ENCODE data around the gene GIGYF2.
"Not testable (repeated sequence)": the region's sequence is repeated elsewhere in the genome, so short reads cannot be mapped to it uniquely, and the experiment has no call there.

Gene GIGYF2

GRCh38 chr2:232896111-232896510 is 199.0 kb downstream of the GIGYF2 start:
- Histone ChIP-seq H4K20me1 (no peaks in the 10 kb centered on the region), H3K27ac (no peak overlapping the region), H3K4me1 (peaks cover 2 to 8% (median 5%) of the 10 kb centered on the region in 10 experiments), H3K36me3 (no peaks in the 10 kb centered on the region), H3K27me3 (no peaks in the 10 kb centered on the region), H3K4me2 (no peak overlapping the region), H3K9ac (no peak overlapping the region), H3K4me3 (no peak overlapping the region), H3K9me3 (replicated peaks in 1 of 11) (no peaks in the 10 kb centered on the region)
- TF ChIP-seq Cebpa-rat (IDR thresholded peaks at IDR 0.05) = no peak

DNA sequence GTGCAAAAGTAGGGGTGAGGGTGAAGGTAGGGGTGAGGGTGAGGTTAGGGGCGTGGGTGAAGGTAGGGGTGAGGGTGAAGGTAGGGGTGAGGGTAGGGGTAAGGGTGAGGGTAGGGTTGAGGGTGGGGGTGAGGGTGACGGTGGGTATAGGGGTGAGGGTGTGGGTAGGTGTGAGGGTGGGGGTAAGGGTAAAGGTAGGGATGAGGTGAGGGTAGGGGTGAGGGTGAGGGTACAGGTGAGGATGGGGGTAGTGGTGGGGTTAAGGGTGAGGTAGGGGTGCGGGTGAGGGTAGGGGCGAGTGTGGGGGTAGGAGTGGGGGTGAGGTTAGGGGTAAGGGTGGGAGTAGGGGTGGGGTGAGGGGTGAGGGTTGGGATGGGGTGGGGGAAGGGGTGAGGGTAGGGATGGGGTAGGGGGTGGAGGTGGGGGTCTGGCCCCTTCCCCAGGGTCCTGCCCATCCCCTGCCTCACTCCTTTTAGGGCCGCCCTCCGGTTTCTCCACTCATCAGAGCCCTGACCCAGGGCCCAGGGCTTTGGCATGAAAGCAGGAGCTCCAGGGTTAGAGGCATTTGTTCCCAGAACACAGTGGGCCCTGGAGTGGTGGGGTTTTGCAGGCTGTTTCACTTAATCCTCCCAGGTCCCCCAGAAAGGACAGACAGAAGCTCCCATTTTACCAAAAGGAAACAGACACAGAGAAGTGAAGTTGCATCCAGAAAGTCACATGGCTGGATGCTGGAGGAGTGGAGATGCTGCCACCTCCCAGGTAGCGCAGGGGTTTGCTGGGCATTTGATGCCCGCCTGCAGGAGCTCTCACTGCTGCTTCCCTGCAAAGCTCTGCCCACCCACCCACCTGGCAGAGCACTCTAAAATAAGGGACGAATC is 199.8 kb downstream of the GIGYF2 start:
- H3K4me1 ChIP-seq = peaks cover 0 to 15% (median 12%) of the 10 kb centered on the region in 10 experiments; a peak in 12 of 20 replicates
- H3K27ac ChIP-seq = no peak overlapping the region
- no peaks in the 10 kb centered on the region for H3K27me3 ChIP-seq
- H4K20me1 ChIP-seq = no peaks in the 10 kb centered on the region
- no peak overlapping the region for H3K4me3 ChIP-seq
- H3K4me2 ChIP-seq = no peak overlapping the region
- no peak overlapping the region for H3K9ac ChIP-seq
- H3K36me3 ChIP-seq = no peaks in the 10 kb centered on the region
- H3K9me3 ChIP-seq (replicated peaks in 1 of 11) = no peaks in the 10 kb centered on the region
- TF ChIP-seq Cebpa-rat (IDR thresholded peaks at IDR 0.05) = no peak

DNA sequence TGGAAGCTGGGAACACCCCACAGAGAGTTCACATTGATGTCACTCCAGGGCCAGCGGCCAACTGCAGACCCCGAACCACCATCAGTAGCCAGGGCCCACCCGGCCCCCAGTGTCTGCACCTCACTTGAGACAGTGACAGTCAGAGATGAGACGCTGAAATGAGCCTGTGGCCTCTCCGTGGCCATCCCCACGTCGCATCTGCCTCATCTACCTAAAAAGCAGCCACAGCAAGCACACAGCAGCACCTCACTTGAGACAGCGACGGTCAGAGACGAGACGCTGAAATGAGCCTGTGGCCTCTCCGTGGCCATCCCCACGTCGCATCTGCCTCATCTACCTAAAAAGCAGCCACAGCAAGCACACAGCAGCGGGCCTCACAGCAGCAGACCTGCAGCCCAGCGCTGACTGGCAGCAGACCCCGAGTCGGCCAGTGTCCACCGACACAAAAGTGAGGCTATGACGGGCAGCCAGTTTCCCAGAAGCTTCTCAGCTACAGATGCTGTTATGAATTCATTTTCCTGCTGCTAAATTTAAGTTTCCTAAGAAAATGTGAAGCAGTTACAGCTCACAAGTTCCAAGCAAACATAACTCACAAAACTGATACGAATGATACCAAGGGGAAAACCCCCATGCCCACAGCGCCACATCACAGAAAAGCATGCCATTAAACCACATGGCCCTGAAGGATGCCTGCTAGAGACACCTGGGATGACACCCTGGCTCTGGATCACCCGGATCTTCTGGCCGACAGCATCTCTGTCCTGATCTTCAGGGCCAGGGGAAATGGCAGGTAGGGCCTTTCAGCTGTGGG is 200.7 kb downstream of the GIGYF2 start:
- Histone ChIP-seq H3K27me3 (no peaks in the 10 kb centered on the region), H4K20me1 (no peaks in the 10 kb centered on the region; a peak in 1 of 22 replicates)

DNA sequence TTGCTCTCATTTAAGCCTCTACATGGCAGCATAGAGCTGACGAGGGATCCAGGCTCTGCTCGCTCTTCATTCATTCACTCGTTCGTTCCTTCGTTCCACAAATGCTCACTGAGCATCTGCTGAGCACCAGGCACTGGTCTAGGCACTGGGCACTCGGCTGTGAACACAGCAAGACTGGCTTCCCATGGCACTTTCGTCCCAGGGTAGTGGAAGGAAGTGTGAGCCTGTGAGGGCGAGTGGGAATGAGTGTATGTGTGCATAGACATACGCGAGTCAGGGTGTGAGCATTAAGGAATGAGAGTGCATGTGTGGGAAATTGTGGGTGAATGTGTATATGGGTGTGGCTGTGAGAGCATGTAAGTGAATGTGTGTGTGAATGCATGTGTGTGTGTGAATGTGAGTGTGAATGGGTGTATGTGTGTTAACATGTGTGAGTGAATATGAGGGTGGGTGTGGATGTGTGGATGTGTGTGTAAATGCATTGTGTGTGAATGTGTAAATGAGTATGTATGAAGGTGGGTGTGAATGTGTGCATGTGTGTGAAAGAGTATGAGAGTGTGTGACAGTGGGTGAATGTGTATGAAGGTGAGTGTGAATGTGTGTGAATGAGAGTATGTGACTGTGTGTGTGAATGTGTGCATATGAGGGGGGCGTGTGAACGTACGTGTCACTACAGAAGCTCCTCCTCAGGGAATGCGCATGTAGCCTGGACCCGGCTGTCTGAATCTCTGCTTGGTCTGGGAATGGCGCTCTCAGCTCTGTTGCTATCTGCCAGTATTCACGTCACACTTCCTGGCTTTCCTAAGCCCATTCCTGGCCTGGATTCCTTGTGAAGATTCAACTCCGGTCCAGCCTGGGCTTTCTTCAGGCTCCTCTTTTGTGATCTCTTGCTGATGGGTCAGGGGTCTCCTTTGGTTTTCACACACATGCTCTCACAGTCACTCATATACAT is 201.7 kb downstream of the GIGYF2 start:
- no peak overlapping the region for H3K9ac ChIP-seq
- H3K4me1 ChIP-seq = peaks cover 0 to 23% (median 15%) of the 10 kb centered on the region in 10 experiments; a peak in 12 of 20 replicates
- no peak overlapping the region for H3K4me3 ChIP-seq
- TF ChIP-seq Cebpa-rat (IDR thresholded peaks at IDR 0.05) = no peak
- no peaks in the 10 kb centered on the region for H3K9me3 ChIP-seq (replicated peaks in 1 of 11)
- H4K20me1 ChIP-seq = no peaks in the 10 kb centered on the region; a peak in 1 of 22 replicates
- H3K4me2 ChIP-seq = no peak overlapping the region
- H3K36me3 ChIP-seq = no peaks in the 10 kb centered on the region
- H3K27ac ChIP-seq = no peak overlapping the region
- no peaks in the 10 kb centered on the region for H3K27me3 ChIP-seq

More for the DNA sequence above, 200.7 kb downstream of the GIGYF2 start:
- Histone ChIP-seq H3K4me3 (no peak overlapping the region), H3K9ac (no peak overlapping the region), H3K36me3 (no peaks in the 10 kb centered on the region), H3K4me2 (no peak overlapping the region), H3K9me3 (replicated peaks in 1 of 11) (no peaks in the 10 kb centered on the region), H3K4me1 (peaks cover 0 to 23% (median 15%) of the 10 kb centered on the region in 10 experiments; a peak in 12 of 20 replicates), H3K27ac (no peak overlapping the region)
- no peak for TF ChIP-seq Cebpa-rat (IDR thresholded peaks at IDR 0.05)

GRCh38 chr2:232900811-232901735 is 203.9 kb downstream of the GIGYF2 start:
- H3K4me3 ChIP-seq = no peak overlapping the region
- peak overlapping the region in 1 of 11 experiments; percentile 34; a peak in 2 of 22 replicates for H3K9ac ChIP-seq
- no peaks in the 10 kb centered on the region; a peak in 1 of 22 replicates for H4K20me1 ChIP-seq
- H3K9me3 ChIP-seq (replicated peaks in 1 of 11) = peaks cover 0 to 6% (median 0%) of the 10 kb centered on the region in 11 experiments; a peak in 1 of 22 replicates
- H3K4me2 ChIP-seq = peak overlapping the region in 5 of 11 experiments; percentile 70 to 83 (median 77); a peak in 11 of 22 replicates
- peaks cover 0 to 23% (median 15%) of the 10 kb centered on the region in 10 experiments; a peak in 12 of 20 replicates for H3K4me1 ChIP-seq
- H3K36me3 ChIP-seq = no peaks in the 10 kb centered on the region
- H3K27me3 ChIP-seq = no peaks in the 10 kb centered on the region
- TF ChIP-seq Cebpa-rat (IDR thresholded peaks at IDR 0.05) = no peak
- peak overlapping the region in 4 of 11 experiments; percentile 9 to 55 (median 46); a peak in 5 of 22 replicates for H3K27ac ChIP-seq

- Histone ChIP-seq H3K27me3 (no peaks in the 10 kb centered on the region), H3K4me2 (peak overlapping the region in 6 of 11 experiments; percentile 19 to 83 (median 76); a peak in 11 of 22 replicates), H3K9ac (peak overlapping the region in 1 of 11 experiments; percentile 34; a peak in 2 of 22 replicates), H4K20me1 (no peaks in the 10 kb centered on the region; a peak in 1 of 22 replicates), H3K27ac (peak overlapping the region in 4 of 11 experiments; percentile 9 to 55 (median 46); a peak in 5 of 22 replicates), H3K4me3 (no peak overlapping the region), H3K9me3 (replicated peaks in 1 of 11) (peaks cover 0 to 6% (median 0%) of the 10 kb centered on the region in 11 experiments; a peak in 1 of 22 replicates), H3K4me1 (peaks cover 0 to 23% (median 15%) of the 10 kb centered on the region in 10 experiments; a peak in 13 of 20 replicates), H3K36me3 (no peaks in the 10 kb centered on the region)
- TF ChIP-seq Cebpa-rat (IDR thresholded peaks at IDR 0.05) = no peak
These were observed 204.8 kb downstream of the GIGYF2 start for GRCh38 chr2:232901736-232902578.

DNA sequence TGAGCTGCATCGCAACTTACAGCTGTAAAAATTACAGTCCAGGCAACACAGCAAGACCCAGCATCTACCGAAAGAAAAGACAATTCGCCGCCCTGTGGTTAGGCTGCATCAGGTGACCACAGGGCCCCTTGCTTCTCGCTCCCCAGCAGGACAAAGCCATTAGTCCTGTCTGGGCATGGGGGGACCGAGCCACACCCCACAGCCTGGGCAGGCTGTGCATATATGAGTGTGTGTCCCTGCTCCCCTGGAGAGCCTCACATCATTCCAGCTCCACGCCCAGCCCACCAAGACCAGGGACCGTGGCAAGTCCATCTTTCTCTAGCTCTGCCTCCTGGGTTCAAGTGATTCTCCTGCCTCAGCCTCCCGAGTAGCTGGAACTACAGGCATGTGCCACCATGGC is 206.9 kb downstream of the GIGYF2 start:
- Histone ChIP-seq H3K27ac (no peak overlapping the region), H3K27me3 (no peaks in the 10 kb centered on the region), H3K36me3 (no peaks in the 10 kb centered on the region), H4K20me1 (no peaks in the 10 kb centered on the region; a peak in 1 of 22 replicates), H3K9ac (no peak overlapping the region), H3K4me3 (no peak overlapping the region), H3K9me3 (replicated peaks in 1 of 11) (peaks cover 0 to 6% (median 0%) of the 10 kb centered on the region in 11 experiments; a peak in 1 of 22 replicates), H3K4me2 (no peak overlapping the region), H3K4me1 (peaks cover 0 to 23% (median 15%) of the 10 kb centered on the region in 10 experiments; a peak in 13 of 20 replicates)
- TF ChIP-seq Cebpa-rat (IDR thresholded peaks at IDR 0.05) = no peak

GRCh38 chr2:232906867-232907717 is 210.0 kb downstream of the GIGYF2 start:
- not testable (repeated sequence) for H3K4me2 ChIP-seq

DNA sequence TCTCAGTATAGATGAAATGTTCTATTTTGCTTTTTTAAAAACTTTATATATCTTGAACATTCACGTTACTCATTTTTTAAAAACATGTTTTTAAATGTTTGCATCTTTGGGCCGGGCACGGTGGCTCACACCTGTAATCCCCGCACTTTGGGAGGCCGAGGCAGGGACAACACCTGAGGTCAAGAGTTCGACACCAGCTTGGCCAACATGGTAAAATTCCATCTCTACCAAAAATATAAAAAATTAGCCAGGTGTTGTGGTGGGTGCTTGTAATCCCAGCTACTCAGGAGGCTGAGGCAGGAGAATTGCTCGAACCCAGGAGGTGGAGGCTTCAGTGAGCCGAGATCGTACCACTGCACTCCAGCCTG is 210.6 kb downstream of the GIGYF2 start:
- peaks cover 19 to 33% (median 23%) of the 10 kb centered on the region in 11 experiments for H3K9me3 ChIP-seq (replicated peaks in 1 of 11)
- not testable (repeated sequence) for H3K4me3 ChIP-seq, H3K36me3 ChIP-seq, H3K27ac ChIP-seq, H3K4me1 ChIP-seq, H3K4me2 ChIP-seq, H3K27me3 ChIP-seq, H4K20me1 ChIP-seq, H3K9ac ChIP-seq

More at GRCh38 chr2:232906867-232907717, 210.0 kb downstream of the GIGYF2 start:
- not testable (repeated sequence) for H3K27ac ChIP-seq, H3K4me1 ChIP-seq, H3K27me3 ChIP-seq, H4K20me1 ChIP-seq, H3K4me3 ChIP-seq, H3K36me3 ChIP-seq, H3K9ac ChIP-seq
- peaks cover 15 to 28% (median 21%) of the 10 kb centered on the region in 11 experiments for H3K9me3 ChIP-seq (replicated peaks in 1 of 11)

All from BLaER1 treated with 17β-estradiol and CSF1 and Interleukin-3, amounts not matched to agents 10 nM and 100 nM (cell line).